Glomerular visceral epithelial cell (primary cell): ENCODE data around the gene ERMARD.

Experiments used
- DNase-seq: peaks from one replicate; pipeline ENCODE4 v3.0.0-alpha.2; 2016; ENCODE audit errors: extremely low spot score

Gene ERMARD

DNA sequence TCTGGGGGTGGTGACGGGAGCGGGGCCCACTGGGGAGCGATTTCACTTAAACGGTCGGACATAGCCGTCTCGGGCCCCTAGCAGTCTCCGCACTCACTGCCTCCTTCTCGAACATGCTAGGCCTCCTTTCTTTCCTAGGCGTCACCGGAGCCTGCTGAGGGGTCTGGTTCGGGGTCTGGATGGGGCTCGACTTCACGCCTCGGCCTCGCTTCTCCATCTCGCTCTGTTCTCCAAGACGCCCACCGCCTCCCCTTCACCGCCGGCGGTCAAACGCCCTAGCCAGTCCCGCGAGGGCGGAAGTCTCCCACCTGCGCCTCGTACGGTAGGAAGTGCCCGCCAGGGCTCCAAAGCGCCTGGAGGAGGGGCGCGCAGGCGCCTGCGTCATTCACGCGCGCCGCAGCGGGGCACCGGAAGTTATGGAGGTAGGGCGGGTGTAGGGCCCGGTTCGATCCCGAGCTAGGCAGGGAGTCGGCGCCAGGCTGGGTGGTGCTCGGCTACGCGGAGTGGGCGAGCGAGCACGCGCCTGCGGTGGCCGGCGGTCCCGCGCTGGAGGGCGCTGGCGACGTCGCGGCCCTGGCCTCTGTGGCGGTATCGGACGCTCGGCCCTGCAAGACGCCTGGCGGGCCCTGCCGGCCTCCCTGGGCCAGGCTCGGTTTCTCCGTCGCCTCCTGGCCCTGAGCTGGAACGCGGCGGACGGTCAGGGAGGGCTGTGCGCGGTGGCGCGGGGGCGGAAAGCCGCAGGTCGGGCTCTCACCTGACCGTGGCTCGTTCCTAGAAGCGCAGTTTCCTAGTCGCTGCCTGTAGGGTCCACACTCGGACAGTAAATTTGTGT is at the start of gene ERMARD, which contains the start of gene DYNLT2:
TSS of gene ERMARD (plus strand) at position 381 of the 832 bp plus-strand sequence. CDS start at position 417, 36 bp downstream.
TSS of gene DYNLT2 (minus strand) at position 331 of the 832 bp plus-strand sequence. CDS start at position 217, 114 bp downstream.
- DNase-seq: peak; percentile 95

GRCh38 chr6:169701954-169702839 is 49.2 kb upstream of the ERMARD start, which contains the start of the genes C6orf120 and WDR27:
Gene C6orf120, plus strand, starts transcription at chr6:169702126. Its CDS starts 334 bp downstream, at chr6:169702460.
Gene WDR27, minus strand, starts transcription at chr6:169702029. Its CDS starts 13,024 bp downstream, at chr6:169689005.
- peak; percentile 98 for DNase-seq

GRCh38 chr6:169702840-169703246 is 48.6 kb upstream of the ERMARD start:
- DNase-seq: no peak

- no peak for DNase-seq
Measured at GRCh38 chr6:169707772-169708171, 43.6 kb upstream of the ERMARD start.

GRCh38 chr6:169709293-169709692 is 42.1 kb upstream of the ERMARD start:
- DNase-seq: no peak

DNA sequence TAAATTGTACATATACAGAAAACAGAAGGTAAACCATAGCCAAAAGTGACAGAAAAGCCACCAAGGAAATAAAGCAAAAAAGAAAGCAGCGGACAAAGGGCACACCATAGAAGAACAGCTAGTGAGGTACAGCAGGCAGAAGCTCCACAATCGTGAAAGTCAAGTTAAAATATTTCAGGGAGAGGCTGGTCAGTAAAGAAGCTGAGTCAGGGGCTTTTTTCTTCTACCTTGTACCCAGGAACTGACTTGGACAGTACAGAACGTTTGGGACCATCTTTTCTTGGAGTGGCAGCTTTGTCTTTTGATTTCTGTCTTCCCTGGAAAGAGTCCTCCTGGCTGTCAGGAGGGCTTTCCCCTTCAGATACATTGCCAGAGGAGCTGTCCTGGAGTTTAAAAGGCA is 41.4 kb upstream of the ERMARD start:
- DNase-seq: no peak

- no peak for DNase-seq
Measured at GRCh38 chr6:169714178-169714577, 37.2 kb upstream of the ERMARD start.

DNA sequence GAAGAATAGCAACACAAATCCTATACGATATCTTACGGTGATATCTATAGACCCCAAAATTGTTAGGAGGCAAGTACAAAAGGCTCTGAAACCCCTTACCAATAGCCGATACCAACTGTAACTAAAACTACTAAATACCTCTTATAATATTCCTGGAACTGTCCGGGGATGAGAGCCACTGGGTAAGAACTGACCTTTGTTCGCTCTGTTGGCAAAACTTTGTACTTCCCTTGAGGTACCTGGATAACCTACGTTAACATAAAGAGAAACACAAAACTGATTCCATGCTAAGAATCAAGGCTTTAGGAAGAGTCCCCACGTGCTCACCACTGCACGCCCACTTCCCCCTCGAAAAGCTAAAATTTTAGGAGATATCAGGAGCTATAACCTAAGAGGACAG is 36.8 kb upstream of the ERMARD start:
- no peak for DNase-seq

- DNase-seq: no peak
Measured at GRCh38 chr6:169719117-169719516, 32.3 kb upstream of the ERMARD start.

- DNase-seq: no peak
Measured at GRCh38 chr6:169720207-169720855, 31.1 kb upstream of the ERMARD start.

DNA sequence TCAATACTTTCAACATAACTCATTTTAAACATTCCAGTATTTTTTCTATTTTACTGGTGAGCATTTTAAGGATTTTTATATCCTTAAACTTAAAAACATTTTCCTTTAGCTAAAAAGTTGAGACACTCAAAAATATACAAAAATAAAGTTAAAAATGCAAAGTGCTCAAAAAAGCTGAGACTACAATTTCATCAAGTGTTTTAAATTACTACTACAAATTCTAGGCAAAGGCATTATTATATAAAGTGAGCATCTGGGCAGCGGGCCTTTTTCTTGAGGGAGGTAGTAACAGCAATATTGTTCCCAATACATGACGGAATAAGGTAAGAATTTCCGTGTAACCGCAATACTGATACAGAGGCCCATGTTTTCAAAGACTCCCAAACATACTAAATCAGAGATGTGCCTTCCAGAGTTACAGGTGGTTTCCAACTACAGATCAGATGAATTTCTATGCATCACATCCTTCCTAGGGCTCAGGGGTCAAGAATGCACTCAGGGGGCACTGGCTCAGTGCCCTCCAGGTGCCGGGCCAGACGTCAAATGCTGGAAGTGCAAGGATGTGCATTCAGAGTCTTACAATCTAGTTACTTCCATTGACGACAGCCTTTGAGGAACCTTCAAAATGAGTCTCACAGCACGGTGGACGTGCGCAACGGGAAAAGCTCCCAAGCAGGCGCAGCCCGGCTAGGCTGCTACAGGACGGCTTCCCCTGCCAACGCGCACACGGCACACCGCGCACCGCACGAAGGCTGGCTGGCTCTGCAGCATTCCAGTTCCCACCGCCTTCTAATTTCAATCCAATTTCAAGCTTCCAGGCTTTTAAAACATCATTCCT is 28.8 kb upstream of the ERMARD start:
- DNase-seq: peak; percentile 80

DNA sequence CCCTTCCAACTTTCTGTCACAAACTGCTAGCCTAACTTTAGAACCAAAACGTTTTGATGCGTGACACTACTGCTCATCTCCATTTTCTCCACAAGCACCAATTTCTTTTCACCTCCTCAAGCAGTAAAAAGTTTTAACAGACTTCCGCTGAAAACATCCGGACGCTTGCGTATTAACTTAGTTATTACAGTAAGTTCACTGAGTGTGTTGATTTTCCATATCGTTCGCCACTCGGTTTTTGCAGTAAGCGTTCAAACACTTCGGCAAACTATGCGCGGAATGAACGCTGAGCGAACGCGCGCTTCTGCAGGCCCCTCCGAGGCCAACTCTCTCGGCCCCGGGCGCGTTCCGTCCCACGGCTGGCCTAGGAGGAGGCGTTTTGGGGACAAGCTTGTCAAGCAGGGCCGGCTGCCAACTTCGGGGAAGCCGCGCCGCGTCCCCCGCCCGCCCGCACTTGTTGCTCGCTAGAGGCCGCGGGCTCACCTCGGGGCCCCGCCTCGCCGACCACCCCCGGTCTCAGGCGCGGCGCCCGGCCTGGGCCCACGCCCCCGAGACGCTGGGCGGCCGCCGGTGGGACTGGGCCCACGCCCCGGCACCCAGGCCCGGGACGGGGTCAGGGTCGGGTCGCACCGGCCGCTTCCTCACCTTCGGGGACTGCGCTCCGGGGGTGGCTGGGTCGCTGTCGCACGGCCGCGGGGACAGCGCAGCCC is 28.1 kb upstream of the ERMARD start:
- DNase-seq: peak; percentile 44

DNA sequence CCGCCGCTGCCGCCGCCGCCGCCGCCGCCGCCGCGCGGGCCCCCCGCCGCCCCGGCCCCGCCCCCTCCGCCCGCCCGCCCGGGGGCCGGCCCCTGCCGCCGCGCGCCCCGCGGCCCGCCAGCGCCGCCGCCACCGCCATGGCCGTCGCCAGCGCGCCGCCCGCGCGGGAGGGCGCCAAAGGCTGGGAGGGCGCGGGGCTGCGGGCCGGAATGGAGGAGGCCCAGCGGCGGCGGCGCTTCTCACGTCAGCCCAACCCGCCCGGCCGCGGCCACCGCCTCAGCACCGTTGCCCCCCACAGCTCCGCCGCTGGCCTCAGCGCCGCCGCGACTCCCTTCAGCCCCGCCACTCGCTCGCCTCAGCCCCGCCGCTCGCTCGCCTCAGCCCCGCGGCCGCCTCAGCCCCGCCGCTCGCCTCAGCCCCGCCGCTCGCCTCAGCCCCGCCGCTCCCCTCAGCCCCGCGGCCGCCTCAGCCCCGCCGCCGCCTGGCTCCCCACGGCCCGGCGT is 27.4 kb upstream of the ERMARD start:
- peak; percentile 40 for DNase-seq

DNA sequence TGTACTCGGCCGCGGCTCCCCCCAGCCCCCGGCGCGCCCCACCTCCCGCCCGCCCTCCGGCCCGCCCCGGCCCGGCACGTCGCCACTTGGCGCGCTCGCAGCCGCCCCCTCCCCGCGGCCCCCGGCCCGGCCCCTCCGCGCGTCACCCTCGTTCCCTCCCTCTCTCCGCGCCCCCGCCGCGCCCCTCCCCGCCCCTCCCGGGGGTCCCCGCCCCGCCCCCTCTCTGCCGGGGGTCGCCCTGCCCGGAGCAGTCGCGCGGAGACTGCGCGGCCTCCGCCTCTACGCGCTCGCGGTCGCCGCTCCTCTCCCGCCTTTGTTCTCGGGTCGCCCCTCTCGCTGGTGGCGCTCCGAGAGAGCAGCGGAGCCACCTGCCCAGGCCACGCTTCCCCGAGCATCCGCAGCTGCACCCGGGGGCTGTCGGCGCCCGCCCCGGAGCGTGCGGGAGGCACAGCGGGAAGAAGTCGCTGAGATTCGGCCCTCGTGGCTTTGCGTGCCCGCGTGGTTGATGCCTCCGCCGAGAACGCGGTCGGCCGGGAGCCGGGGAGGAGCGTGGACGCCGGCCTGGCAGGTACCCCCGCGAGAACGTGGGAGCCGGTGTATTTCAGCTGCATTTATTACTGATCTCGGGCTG is 26.8 kb upstream of the ERMARD start, which contains the start of gene PHF10:
TSS of gene PHF10 (minus strand) at position 7 of the 631 bp plus-strand sequence. CDS start 569 bp downstream, outside the sequence.
- DNase-seq: peak; percentile 67

- DNase-seq: peak; percentile 48
Measured at GRCh38 chr6:169725125-169726048, 26.0 kb upstream of the ERMARD start.

GRCh38 chr6:169726049-169726400 is 25.4 kb upstream of the ERMARD start:
- DNase-seq: no peak

- DNase-seq: no peak
Measured at GRCh38 chr6:169726963-169727362, 24.5 kb upstream of the ERMARD start.

DNA sequence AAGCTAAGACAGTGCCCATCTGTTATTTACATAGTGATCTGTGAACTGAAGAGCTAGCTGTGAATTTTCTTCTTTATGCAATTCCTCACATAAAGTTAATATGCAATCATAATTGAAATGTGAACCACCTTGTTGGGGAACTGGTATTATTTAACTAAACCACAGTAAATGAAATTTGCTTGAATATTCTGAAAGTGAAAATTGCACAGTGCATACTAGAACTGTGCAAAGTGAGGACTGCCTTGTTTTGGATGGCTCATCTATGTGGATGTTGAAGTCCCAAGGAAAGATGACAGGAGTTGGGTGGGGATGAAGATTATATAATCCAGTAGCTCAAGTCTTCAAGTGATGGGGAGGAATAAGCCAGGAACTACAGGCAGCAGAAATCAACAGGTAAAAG is 21.5 kb upstream of the ERMARD start:
- no peak for DNase-seq
